HG03439 (cell line): ENCODE data around the gene SNRPA.
"Not testable (repeated sequence)": the region's sequence is repeated elsewhere in the genome, so short reads cannot be mapped to it uniquely, and the experiment has no call there.

ENCODE experiments used
- ATAC-seq: cut with Tn5 transposase; IDR thresholded peaks from one replicate; pipeline ENCODE4 v1.9.1; 2021; ENCODE audit warnings: mild to moderate bottlenecking, moderate library complexity; ENCODE audit not compliant: unreplicated experiment

The SNRPA gene

DNA sequence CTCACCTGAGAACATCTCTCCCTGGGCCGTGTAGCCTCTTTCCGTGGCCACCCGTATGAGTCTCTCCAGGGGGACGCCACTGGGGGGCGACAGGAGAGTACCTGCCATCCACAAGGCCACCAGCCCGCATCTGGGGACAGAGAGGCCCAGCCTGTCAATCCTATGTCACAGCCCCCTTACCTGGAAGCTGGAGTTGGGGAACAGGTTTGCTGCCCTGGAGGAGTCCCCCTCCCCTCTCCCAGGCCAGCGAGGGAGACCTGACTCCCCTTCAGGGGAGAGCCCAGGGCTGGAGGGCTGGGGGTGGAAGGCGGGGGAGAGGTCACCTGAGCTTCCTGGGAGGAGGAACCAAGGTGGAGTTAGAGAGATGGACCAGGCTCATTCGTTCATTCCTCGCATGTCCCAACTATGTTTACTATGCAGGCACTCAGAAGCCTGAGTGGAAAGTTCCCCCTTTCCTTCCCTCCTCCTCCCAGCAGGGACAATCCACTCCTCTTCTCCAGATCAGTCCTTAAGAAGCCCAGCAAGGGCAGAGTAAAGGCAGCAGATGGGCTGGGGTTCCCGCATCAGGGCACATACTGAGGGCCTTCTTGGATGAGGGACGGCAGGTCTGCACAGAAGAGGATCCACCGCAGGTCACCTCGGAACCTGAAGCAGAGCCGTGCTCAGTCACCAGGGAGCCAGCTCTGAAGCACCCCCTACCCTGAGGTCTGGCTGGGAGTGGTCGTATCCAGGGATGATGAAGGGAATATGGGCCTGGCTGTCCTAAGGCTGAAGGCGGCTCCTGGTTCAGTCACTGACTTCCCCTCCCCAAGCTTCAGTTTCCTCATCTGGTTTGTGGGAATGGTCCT, 6.2 kb upstream of the SNRPA start:
- no peak for ATAC-seq

DNA sequence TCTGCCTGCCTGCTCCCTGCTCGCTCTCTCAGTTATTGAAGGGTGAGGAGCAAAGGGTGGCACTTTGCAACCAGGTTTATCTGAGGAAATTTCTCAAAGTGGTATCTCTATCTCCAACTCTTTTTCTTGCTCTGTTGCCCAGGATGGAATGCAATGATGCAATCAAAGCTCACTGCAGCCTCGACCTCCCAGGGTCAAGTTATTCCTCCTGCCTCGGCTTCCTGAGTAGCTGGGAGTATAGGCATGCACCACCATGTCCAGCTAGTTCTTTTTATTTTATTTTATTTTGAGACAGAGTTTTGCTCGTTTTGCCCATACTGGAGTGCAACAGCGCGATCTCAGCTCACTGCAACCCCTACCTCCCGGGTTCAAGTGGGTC, 5.6 kb upstream of the SNRPA start:
- ATAC-seq, result no peak

DNA sequence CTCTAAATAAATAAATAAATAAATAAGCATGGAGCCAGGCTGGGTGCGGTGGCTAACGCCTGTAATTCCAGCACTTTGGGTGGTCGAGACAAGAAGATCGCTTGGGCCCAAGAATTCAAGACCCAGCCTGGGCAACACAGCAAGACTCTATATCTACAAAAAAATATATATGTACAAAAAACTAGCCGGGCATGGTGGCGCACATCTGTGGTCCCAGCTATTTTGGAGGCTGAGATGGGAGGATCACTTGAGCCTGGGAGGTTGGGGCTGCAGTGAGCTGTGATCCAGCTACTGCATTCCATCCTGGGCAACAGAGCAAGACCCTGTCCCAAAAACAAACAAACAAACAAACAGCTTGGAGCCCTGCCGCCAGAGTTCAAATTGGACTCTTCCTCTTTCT, 3.5 kb upstream of the SNRPA start:
- ATAC-seq, result no peak

DNA sequence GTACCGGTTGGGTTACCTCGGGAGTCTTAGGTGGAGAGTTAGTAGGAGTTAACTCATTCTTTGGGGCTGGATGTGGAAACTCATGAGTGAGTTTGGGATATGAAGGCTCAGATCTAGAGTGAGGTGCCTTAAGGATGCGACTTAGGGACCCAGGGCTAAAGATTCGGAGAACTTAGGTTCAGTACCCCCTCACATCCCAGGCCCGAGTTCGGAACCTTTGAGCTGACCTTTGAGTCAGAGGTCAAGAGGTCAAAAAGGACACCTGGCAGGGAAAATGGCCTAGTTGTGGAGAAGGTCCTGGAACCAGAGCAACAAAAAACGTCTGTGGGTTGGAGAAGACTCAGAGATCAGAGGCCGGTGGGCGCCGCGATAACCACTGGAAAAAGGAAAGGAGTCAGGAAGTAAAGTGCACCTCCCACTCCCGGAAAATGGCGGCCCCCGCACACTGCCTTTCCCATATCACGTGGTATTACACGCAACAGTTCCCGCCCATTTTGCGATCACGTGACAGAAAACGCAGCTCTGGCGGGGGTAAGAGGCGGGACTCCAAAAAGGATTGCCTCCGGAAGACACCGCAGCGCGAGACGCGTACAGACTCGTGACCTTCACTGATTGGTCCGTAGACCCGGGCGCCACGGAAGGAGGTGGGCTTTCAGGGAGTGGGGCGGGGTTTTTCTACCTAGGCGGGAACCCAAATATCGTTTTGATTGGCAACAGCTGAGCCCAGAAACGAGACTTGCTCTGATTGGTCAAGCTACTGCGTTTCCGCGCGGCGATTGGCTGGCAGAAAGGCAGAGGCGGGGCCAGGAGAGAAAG, 737 bp upstream of the SNRPA start, which contains the start of gene ACTMAP:
Gene ACTMAP (minus strand): TSS at position 420 of the 816 bp plus-strand sequence. CDS start 674 bp downstream, outside the sequence.
- ATAC-seq, result peak; percentile 75

DNA sequence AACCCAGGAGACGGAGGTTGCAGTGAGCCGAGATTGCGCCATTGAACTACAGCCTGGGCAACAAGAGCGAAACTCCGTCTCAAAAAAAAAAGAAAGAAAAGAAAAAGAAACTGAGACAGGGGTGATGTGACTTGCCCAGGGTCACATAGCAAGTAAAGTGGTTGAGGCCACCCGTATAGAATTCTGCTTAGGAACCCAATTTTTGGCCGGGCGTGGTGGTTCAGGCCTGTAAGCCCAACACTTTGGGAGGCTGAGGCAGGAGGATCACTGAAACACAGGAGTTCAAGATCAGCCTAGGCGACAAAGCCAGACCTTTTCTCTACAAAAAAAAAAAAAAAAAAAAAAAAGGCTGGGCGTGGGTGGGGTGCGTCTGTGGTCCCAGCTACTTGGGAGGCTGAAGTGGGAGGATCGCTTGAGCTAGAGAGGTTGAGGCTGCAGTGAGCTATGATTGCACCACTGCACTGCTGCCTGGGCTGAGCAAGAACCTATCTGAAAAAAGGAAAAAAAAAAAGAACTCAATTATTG, 1.3 kb downstream of the SNRPA start:
- no peak for ATAC-seq

DNA sequence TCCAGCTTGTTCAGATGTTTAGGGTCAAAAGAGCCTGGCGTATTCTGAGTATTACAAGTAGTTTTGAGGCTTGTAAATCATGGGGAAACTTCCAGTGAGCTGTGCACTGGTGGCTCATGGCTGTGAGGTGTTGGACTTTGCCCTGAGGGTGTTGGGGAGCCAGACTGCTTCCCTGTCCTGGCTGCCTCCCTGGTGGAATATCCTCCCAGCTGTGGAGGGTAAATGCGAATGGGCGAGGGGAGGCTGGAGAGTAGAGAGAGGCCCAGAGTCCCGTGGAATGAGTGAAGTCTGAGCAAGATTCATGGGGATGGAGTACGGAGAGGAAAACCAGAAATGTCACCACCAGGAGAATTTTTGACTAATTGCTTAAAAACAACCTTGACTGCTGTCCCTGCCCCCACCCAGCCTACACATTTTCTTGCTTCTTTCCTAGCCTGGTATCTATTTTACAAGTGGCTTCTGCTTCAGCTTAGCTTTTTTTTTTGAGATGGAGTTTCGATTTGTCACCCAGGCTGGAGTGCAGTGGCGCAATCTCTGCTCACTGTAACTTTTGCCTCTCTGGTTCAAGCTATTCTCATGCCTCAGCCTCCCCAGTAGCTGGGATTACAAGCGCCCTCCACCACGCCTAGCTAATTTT, 3.7 kb downstream of the SNRPA start:
- no peak for ATAC-seq

DNA sequence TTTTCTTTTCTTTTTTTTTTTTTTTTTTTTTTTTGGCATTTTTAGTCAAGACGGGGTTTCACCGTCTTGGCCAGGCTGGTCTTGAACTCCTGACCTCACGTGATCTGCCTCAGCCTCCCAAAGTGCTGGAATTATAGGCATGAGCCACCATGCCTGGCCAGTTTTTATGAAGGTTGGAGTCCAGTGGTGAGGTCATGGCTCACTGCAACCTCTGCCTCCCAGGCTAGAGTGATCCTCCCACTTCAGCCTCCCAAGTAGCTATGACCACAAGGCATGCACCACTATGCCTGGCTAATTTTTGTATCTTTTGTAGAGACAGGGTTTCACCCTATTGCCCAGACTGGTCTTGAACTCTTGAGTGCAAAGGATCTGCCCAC, 4.2 kb downstream of the SNRPA start:
- ATAC-seq, result no peak

DNA sequence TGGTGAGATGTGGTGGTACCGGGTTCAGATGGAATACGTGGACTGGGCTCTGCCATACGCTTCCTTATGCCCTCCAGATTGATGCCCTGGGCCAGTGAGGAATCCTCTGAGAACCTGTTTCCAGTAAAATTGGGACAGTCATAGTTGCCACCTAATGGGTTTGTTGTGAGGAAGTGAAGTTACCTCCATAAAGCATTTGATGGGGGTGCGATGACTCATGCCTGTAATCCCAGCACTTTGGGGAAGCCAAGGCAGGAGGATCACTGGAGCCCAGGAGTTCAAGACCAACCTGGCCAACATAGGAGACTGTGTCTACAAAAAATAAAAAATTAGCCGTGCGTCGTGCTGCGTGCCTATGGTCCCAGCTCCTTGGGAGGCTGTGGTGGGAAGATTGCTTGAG, 4.8 kb downstream of the SNRPA start:
- no peak for ATAC-seq

DNA sequence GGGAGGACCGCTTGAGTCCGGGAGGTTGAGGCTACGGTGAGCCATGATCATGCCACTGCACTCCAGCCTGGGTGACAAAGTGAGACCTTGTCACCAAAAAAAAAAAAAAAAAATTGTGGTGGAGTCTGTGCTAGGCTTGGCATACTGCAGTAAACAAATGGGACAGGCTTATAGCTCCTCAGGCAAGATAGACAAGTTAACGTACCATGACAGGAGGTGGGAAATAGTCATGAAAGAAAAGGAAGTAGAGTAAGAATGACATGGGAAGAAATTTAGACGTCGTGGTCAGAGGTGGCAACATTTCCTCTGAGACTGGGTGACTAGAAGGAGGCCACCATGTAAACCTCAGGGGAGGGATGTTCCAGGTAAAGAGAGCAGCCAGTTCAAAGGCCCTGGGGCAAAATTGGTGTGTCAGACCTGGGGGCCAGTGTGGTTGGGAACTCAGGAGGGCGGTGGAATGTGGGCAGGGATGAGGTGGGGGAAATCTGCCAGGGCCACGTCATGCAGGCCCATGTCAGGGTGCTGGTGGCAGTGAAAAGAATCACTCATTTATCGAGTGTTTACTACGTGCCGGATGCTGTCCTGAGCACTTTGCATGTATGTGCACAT, 5.6 kb downstream of the SNRPA start:
- no peak for ATAC-seq

DNA sequence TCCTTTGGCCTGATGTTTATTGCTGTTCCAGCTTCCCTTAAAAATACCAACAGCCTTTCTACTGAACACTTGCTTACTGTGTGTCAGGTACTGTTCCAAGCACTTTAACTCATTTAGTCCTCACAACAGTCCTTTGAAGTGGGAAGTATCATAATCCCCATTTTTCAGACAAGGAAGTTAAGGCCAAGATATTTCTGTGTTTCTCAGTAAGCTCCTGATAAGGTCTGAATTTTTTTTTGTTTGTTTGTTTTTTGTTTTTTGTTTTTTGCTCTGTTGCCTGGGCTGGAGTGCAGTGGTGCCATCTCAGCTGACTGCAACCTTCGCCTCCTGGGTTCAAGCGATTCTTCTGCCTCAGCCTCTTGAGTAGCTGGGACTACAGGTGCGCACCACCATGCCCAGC, 7.5 kb downstream of the SNRPA start:
- ATAC-seq, result no peak

DNA sequence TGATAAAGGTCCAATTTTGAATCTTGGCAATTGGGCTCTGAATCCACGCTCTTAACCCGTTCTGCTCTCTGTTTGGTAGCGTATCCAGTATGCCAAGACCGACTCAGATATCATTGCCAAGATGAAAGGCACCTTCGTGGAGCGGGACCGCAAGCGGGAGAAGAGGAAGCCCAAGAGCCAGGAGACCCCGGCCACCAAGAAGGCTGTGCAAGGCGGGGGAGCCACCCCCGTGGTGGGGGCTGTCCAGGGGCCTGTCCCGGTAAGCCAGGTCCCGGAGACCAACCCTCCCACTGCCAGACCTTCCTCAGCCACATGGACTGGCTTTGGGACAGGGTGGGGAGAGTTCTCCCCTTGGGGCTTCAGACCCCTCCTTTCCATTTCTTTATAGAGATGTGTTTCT, 8.3 kb downstream of the SNRPA start:
- ATAC-seq, result no peak

DNA sequence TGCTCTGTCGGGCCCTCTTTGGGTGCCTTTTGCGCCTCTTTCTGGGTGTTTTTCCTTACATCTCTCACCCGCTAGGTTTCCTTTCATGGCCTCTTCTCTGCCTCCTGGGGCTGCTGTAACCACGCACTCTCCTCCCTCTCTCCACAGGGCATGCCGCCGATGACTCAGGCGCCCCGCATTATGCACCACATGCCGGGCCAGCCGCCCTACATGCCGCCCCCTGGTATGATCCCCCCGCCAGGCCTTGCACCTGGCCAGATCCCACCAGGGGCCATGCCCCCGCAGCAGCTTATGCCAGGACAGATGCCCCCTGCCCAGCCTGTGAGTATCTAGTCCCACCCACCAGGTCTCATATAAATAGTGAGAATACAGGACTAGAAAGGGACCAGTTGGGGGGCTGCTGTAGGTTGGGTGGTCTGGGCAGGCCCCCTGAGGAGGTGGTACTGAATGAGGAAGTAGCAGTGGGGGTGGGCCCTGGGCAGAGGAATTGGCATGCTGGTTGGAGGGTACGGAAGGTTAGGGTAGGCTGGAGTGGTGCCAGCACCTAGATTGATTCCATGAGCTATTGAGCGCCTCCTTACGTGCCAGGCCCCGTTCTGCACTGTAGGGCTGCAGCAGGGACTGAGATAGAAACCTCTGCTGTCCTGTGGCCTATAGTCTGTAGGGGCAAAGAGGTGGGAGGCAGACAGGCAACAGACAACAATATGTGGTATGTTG, 11.9 kb downstream of the SNRPA start:
- ATAC-seq, result no peak

DNA sequence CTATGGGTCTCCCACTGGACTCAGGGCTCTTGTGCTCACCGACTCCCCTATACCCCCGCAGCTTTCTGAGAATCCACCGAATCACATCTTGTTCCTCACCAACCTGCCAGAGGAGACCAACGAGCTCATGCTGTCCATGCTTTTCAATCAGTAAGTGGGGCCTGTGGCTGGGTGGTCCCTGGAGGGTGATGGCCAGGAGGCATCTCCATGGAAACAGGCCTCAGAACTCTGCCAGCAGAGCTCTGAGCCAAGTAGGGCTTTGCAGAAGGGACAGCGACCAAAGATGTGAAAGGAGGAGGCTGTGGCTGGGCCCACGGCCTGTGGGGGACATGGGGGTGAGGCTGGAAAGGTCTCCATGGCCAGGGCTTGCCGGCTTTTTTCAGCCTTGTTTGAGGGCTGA, 12.5 kb downstream of the SNRPA start:
- ATAC-seq, result no peak

DNA sequence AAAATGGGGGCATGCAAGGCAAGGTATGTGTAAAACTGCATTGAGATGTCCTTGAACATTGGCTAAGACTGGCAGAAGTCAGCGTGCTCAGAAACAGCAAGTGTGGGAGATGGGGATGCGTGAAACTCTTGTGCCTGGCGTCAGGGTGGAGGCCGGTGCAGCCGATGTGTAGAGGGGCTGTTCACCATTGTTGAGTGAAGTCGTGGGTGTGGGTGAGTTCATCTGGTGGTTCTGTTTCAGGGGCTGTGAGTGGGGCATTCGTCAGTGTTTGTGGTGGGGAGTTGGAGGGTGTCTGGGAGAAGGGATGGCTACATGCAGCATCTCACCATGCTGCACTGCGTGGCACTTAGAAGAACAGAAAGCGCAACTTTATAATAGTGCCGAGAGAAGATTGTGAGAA, 13.0 kb downstream of the SNRPA start:
- no peak for ATAC-seq

DNA sequence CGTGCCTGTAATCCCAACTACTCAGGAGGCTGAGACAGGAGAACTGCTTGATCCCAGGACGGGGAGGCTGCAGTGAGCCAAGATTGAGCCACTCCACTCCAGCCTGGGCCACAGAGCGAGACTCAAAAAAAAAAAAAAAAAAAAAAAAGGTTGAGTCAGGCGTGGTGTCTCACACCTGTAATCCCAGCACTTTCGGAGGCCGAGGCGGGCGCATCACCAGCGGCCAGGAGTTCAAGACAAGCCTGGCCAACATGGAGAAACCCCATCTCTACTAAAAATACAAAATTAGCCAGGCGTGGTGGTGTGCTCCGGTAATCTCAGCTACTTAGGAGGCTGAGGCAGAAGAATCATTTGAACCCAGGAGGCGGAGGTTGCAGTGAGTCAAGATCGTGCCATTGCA, 15.4 kb downstream of the SNRPA start:
- not testable (repeated sequence) for ATAC-seq

DNA sequence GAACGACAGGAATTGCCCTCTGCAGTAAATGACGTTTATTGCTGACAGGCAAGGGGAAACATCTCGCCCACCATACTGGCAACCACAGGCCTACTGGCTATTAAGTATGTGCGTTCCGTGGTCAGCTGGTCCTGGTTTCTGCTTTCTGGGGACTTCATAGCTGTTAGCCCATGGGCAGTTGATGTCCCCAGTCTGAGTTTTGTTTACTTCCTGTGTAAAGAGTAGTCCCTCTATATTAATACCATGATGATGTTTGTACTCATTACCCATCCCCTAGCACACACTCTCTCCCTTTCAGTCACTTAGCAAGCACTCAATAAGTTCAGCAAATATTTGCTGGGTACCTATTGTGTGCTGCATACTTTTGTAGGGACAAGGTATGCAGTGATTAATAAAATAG, 17.9 kb downstream of the SNRPA start:
- ATAC-seq, result no peak

DNA sequence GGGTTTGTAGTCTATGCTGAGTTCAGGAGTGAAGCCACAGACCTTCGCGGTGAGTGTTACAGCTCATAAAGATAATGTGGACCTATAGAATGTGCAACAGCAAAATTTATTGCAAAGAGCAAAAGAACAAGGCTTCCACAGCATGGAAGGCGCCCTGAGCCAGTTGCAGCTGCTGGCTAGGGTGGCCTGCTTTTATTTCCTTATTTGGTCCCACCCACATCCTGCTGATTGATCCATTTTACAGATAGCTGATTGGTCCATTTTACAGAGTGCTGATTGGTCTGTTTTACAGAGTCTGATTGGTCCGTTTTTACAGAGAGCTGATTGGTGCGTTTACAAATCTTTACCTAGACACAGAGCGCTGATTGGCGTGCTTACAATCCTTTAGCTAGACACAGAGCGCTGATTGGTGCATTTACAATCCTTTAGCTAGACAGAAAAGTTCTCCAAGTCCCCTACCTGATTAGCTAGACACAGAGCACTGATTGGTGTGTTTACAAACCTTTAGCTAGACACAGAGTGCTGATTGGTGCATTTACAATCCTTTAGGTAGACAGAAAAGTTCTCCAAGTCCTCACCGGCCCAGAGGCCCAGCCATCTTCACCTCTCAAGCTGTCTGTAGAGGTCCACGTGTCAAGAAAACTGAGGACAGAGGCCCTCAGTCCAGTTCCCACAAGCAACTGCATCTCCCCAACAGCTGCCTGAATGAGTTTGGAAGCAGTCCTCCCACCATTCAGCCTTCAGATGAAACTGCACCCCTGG, 20.3 kb downstream of the SNRPA start:
- not testable (repeated sequence) for ATAC-seq

DNA sequence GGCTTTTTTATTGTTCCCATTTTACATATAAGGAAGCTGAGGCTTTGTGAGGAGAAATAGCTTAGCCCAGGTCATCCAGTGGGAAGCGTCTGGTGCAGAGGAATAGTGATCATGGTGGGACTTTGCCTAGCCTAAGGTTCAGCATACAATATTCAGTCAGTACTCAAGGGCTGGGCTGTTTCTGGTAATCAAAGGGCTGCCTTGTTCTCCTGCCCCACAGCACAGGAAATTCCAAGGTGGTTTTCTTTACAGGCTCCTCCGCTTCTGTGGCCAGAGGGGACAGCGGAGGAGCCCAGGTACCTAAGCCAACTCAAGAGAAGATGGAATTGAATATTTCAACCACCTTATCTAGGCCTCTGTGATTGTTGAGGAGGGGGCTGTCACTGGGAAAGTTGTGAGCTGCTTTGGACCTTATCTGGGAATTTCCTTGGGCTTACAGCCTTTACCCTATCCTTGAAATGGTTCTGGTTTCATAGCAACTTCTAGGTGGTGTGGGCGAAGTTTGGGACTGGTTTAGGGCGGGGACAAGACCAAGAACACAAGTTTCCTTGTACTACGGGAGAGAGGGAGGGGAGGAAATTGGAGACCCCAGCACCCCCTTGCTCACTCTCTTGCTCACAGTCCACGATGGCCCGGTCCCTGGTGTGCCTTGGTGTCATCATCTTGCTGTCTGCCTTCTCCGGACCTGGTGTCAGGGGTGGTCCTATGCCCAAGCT, 24.1 kb downstream of the SNRPA start, which contains the start of gene MIA:
Gene MIA (plus strand): TSS at position 606 of the 716 bp plus-strand sequence. CDS start 22 bp downstream, at position 628.
- ATAC-seq, result no peak

DNA sequence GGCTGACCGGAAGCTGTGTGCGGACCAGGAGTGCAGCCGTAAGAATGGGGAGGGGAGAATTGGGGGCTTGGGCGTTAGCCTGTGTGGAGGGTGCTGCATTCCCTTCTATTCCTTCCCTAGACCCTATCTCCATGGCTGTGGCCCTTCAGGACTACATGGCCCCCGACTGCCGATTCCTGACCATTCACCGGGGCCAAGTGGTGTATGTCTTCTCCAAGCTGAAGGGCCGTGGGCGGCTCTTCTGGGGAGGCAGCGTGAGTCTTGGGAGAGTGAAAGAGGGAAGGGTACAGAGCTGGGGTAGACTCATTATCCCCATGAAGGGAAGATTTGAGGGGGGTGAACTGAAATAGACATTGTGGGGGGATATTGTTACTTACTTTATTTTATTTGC, 24.6 kb downstream of the SNRPA start:
- ATAC-seq, result no peak
